Inflammatory macrophage (primary cell): Measurements from ENCODE around the gene TEX52.
"Not testable (repeated sequence)": the region's sequence is repeated elsewhere in the genome, so short reads cannot be mapped to it uniquely, and the experiment has no call there.

Source experiments
- DNase-seq, 2 donors: peaks; one replicate each; pipeline ENCODE4 v3.0.0-alpha.2; 2020 to 2022

TEX52 gene

GRCh38 chr12:2864198-2864597 is 7.4 kb upstream of the TEX52 start:
- DNase-seq: no peak

- DNase-seq: not testable (repeated sequence)
Measured at GRCh38 chr12:2863402-2863801, 6.6 kb upstream of the TEX52 start.

- DNase-seq: no peak
Measured at GRCh38 chr12:2862876-2863275, 6.0 kb upstream of the TEX52 start.

GRCh38 chr12:2860170-2860569 is 3.3 kb upstream of the TEX52 start:
- no peak for DNase-seq

- DNase-seq: no peak
Measured at GRCh38 chr12:2858944-2859421, 2.1 kb upstream of the TEX52 start.

GRCh38 chr12:2858334-2858733 is 1.5 kb upstream of the TEX52 start:
- DNase-seq: no peak

- no peak for DNase-seq
Measured at GRCh38 chr12:2857576-2857975, 737 bp upstream of the TEX52 start.

GRCh38 chr12:2856051-2856450 is 788 bp downstream of the TEX52 start:
- no peak for DNase-seq

GRCh38 chr12:2855546-2855945 is 1.3 kb downstream of the TEX52 start:
- no peak for DNase-seq

- DNase-seq: no peak
Measured at GRCh38 chr12:2854669-2855453, 2.0 kb downstream of the TEX52 start.

GRCh38 chr12:2853626-2854025 is 3.2 kb downstream of the TEX52 start:
- DNase-seq: peak; percentile 46 to 53

GRCh38 chr12:2851931-2852330 is 4.9 kb downstream of the TEX52 start:
- no peak for DNase-seq

- no peak for DNase-seq
Measured at GRCh38 chr12:2845280-2845679, 11.6 kb downstream of the TEX52 start.

GRCh38 chr12:2844786-2845185 is 12.1 kb downstream of the TEX52 start:
- DNase-seq: no peak

- DNase-seq: no peak
Measured at GRCh38 chr12:2842948-2843347, 13.9 kb downstream of the TEX52 start.

- no peak for DNase-seq
Measured at GRCh38 chr12:2841056-2841650, 15.7 kb downstream of the TEX52 start.

- peak; percentile 50 to 74 for DNase-seq
Measured at GRCh38 chr12:2836574-2836973, 20.3 kb downstream of the TEX52 start.

- DNase-seq: no peak
Measured at GRCh38 chr12:2835691-2836403, 21.0 kb downstream of the TEX52 start.

- no peak for DNase-seq
Measured at GRCh38 chr12:2834581-2835491, 22.0 kb downstream of the TEX52 start, which contains the start of gene NRIP2. Gene NRIP2 (minus strand): TSS chr12:2835035. CDS start chr12:2834983, 52 bp downstream.

- DNase-seq: no peak
Measured at GRCh38 chr12:2833810-2834209, 23.0 kb downstream of the TEX52 start.

- no peak for DNase-seq
Measured at GRCh38 chr12:2833327-2833726, 23.5 kb downstream of the TEX52 start.

- DNase-seq: no peak
Measured at GRCh38 chr12:2832550-2833127, 24.2 kb downstream of the TEX52 start.
